H1 (cell line): ENCODE results near the gene MRTO4. TPM values are rescaled to one million over a fixed set of nuclear protein-coding genes. Genes with fewer than 3 reads are reported as not detected.
"Not testable (repeated sequence)": the region's sequence is repeated elsewhere in the genome, so short reads cannot be mapped to it uniquely, and the experiment has no call there.

Experiments used
- CTCF ChIA-PET: fragments of 300-600 bp; sonication (Branson Sonifier 250); formaldehyde crosslinking; loops from one replicate; lab custom pipeline; 2021; ENCODE audit not compliant: partially characterized antibody; lab: Charles Lee
- POLR2A ChIA-PET: fragments of 300-600 bp; sonication (Branson Sonifier 250); formaldehyde crosslinking; loops from one replicate; lab custom pipeline; 2021; ENCODE audit warnings: inconsistent platforms; ENCODE audit not compliant: partially characterized antibody; lab: Charles Lee
- DNase-seq, 2 experiments: peaks; one replicate each; pipeline versions ENCODE4 v3.0.0 to v3.0.0-alpha.2; 2010 to 2022; ENCODE audit warnings: low spot score in 2 of 2, low read depth in 1 of 2, mixed read lengths in 1 of 2
- FAIRE-seq: peaks from 2 replicates; lab custom pipeline; 2011; peaks lifted over from hg19 to GRCh38; lab: Jason Lieb, UNC
- H2AFZ ChIP-seq: 2 replicates; pipeline ENCODE4 v1.8.1; 2012; ENCODE audit warnings: low read length, inconsistent platforms
- H2AK5ac ChIP-seq: 2 replicates; pipeline ENCODE4 v1.6.1; 2013; ENCODE audit warnings: low read depth, low read length
- H2BK120ac ChIP-seq: replicated peaks from 2 replicates; pipeline ENCODE3; 2013; ENCODE audit warnings: low read depth, low read length, inconsistent platforms
- H2BK12ac ChIP-seq: 2 replicates; pipeline ENCODE4 v1.6.1; 2013; ENCODE audit warnings: low read depth, low read length
- H2BK15ac ChIP-seq: 2 replicates; pipeline ENCODE4 v1.6.1; 2013; ENCODE audit warnings: low read length
- H2BK20ac ChIP-seq: 2 replicates; pipeline ENCODE4 v1.6.1; 2013; ENCODE audit warnings: low read length
- H2BK5ac ChIP-seq: 2 replicates; pipeline ENCODE4 v1.6.1; 2013; ENCODE audit warnings: low read depth, low read length
- H3K14ac ChIP-seq: 2 replicates; pipeline ENCODE4 v1.6.1; 2013; ENCODE audit warnings: inconsistent platforms; ENCODE audit not compliant: insufficient read length
- H3K18ac ChIP-seq: 2 replicates; pipeline ENCODE4 v1.6.1; 2013; ENCODE audit warnings: low read length; ENCODE audit errors: extremely low read depth
- H3K23ac ChIP-seq: 2 replicates; pipeline ENCODE4 v1.6.1; 2013; ENCODE audit warnings: inconsistent platforms; ENCODE audit not compliant: insufficient read length
- H3K23me2 ChIP-seq: 2 replicates; pipeline ENCODE4 v1.6.1; 2013; ENCODE audit warnings: low read depth, low read length
- H3K27ac ChIP-seq: 2 replicates; pipeline ENCODE4 v1.6.1; 2011; ENCODE audit warnings: low read depth, low read length, inconsistent platforms
- H3K27me3 ChIP-seq, 4 experiments: replicated peaks in 1 of 4; 1 replicate in 1 of 4; 2 replicates in 3 of 4; pipeline versions ENCODE4 v1.6.1 to v1.8.1; 2011 to 2013; ENCODE audit warnings: low read length in 3 of 4, mild to moderate bottlenecking in 3 of 4, inconsistent platforms in 2 of 4, mixed read lengths in 2 of 4, moderate library complexity in 1 of 4; ENCODE audit not compliant: control insufficient read depth in 3 of 4, insufficient read depth in 3 of 4; ENCODE audit errors: extremely low read depth in 1 of 4
- H3K36me3 ChIP-seq, 4 experiments: 2 replicates each; pipeline versions ENCODE4 v1.6.1 to v1.8.1; 2011 to 2013; ENCODE audit warnings: mild to moderate bottlenecking in 4 of 4, low read length in 3 of 4, moderate library complexity in 2 of 4, control low read depth in 1 of 4, inconsistent platforms in 1 of 4; ENCODE audit not compliant: insufficient read depth in 4 of 4, control insufficient read depth in 2 of 4
- H3K4ac ChIP-seq: replicated peaks from 2 replicates; pipeline ENCODE3; 2013; ENCODE audit warnings: low read length, low read depth, mixed read lengths, inconsistent platforms; ENCODE audit not compliant: insufficient read length
- H3K4me1 ChIP-seq, 4 experiments: replicated peaks in 1 of 4; 1 replicate in 1 of 4; 2 replicates in 3 of 4; pipeline versions ENCODE4 v1.6.1 to v1.8.1; 2011 to 2013; ENCODE audit warnings: low read length in 3 of 4, inconsistent platforms in 2 of 4, mixed read lengths in 1 of 4; ENCODE audit not compliant: insufficient read depth in 4 of 4, control insufficient read depth in 3 of 4
- H3K4me2 ChIP-seq, 2 experiments: 2 replicates each; pipeline versions ENCODE4 v1.6.1 to v1.8.1; 2011 to 2013; ENCODE audit warnings: low read depth in 2 of 2, low read length in 2 of 2, control low read depth in 1 of 2, inconsistent platforms in 1 of 2, mild to moderate bottlenecking in 1 of 2; ENCODE audit not compliant: insufficient read depth in 1 of 2
- H3K4me3 ChIP-seq, 4 experiments: fragments of 200-600, 300-600 bp in 1 of 4; sonication (generic), shearing (Covaris generic), sonication (Bioruptor Twin) in 1 of 4; 2 replicates each; pipeline versions ENCODE4 v1.5.1 to v1.8.1; 2011 to 2016; ENCODE audit warnings: low read length in 4 of 4, low read depth in 3 of 4, control low read depth in 2 of 4, inconsistent platforms in 2 of 4, mild to moderate bottlenecking in 2 of 4, mixed read lengths in 1 of 4, moderate library complexity in 1 of 4; ENCODE audit not compliant: insufficient read depth in 2 of 4; ENCODE audit errors: extremely low read depth in 1 of 4
- H3K56ac ChIP-seq: replicated peaks from 2 replicates; pipeline ENCODE3; 2013; ENCODE audit warnings: low read depth, mild to moderate bottlenecking, mixed read lengths, low read length, inconsistent platforms; ENCODE audit not compliant: insufficient read length
- H3K79me1 ChIP-seq: 2 replicates; pipeline ENCODE4 v1.6.1; 2013; ENCODE audit warnings: low read depth, low read length, control low read depth
- H3K79me2 ChIP-seq, 2 experiments: 2 replicates each; pipeline versions ENCODE4 v1.6.1 to v1.8.1; 2012 to 2013; ENCODE audit warnings: low read length in 2 of 2, mild to moderate bottlenecking in 2 of 2, inconsistent platforms in 1 of 2; ENCODE audit not compliant: insufficient read depth in 2 of 2, control insufficient read depth in 1 of 2
- H3K9ac ChIP-seq, 4 experiments: replicated peaks in 1 of 4; 1 replicate in 1 of 4; 2 replicates in 3 of 4; pipeline versions ENCODE4 v1.6.1 to v1.8.1; 2011 to 2013; ENCODE audit warnings: low read depth in 3 of 4, low read length in 3 of 4, control low read depth in 2 of 4, mild to moderate bottlenecking in 2 of 4, moderate library complexity in 2 of 4, inconsistent platforms in 1 of 4; ENCODE audit errors: extremely low read depth in 1 of 4
- H3K9me3 ChIP-seq, 2 experiments: 2 replicates each; pipeline versions ENCODE4 v1.6.1 to v1.8.1; 2012 to 2013; ENCODE audit warnings: mild to moderate bottlenecking in 2 of 2, moderate library complexity in 2 of 2, control low read depth in 1 of 2, inconsistent platforms in 1 of 2, low read depth in 1 of 2, low read length in 1 of 2, mixed read lengths in 1 of 2; ENCODE audit not compliant: insufficient read depth in 2 of 2
- H4K20me1 ChIP-seq, 2 experiments: replicated peaks in 1 of 2; 2 replicates each; pipeline versions ENCODE3 to v1.8.1; 2011 to 2013; ENCODE audit warnings: inconsistent platforms in 2 of 2, low read length in 2 of 2, mild to moderate bottlenecking in 1 of 2; ENCODE audit not compliant: insufficient read depth in 2 of 2, control insufficient read depth in 1 of 2
- H4K5ac ChIP-seq: 2 replicates; pipeline ENCODE4 v1.6.1; 2013; ENCODE audit warnings: low read length, low read depth, mixed read lengths, inconsistent platforms; ENCODE audit not compliant: insufficient read length
- H4K8ac ChIP-seq: 2 replicates; pipeline ENCODE4 v1.8.0; 2013; ENCODE audit warnings: mild to moderate bottlenecking, moderate library complexity, low read length, inconsistent platforms; ENCODE audit not compliant: insufficient read depth; ENCODE audit errors: extremely low read depth
- H4K91ac ChIP-seq: replicated peaks from 2 replicates; pipeline ENCODE3; 2013; ENCODE audit warnings: low read length, mixed read lengths, inconsistent platforms; ENCODE audit not compliant: insufficient read length
- WGBS, 2 experiments: shearing (Covaris generic) in 1 of 2; methylation state at CpG; one replicate each; pipeline versions ENCODE4 v1.1.6 to v1.1.7; 2013 to 2015; ENCODE audit warnings: low lambda C conversion rate in 2 of 2, mixed read lengths in 2 of 2, inconsistent platforms in 1 of 2, low coverage in 1 of 2, missing lambda C conversion rate in 1 of 2; ENCODE audit not compliant: insufficient replicate concordance in 2 of 2, insufficient coverage in 1 of 2, insufficient read length in 1 of 2; ENCODE audit errors: extremely low coverage in 1 of 2, missing lambda C conversion rate in 1 of 2; 5-methylcytosine and 5-hydroxymethylcytosine counted together
- polyA plus RNA-seq, 7 experiments: library from polyadenylated mRNA; depleted of rRNA in 3 of 7; stranded (reverse) in 5 of 7; unstranded in 2 of 7; fragments of >200 nt in 5 of 7; fragments of 200-250 nt in 2 of 7; gene quantifications; 1 replicate in 5 of 7; 2 replicates in 1 of 7; 4 replicates in 1 of 7; pipeline versions ENCODE4 v1.2.1 to v1.2.3, GENCODE V29; 2011 to 2013; ENCODE audit warnings: missing spikeins in 2 of 7, mixed read lengths in 2 of 7
- total RNA-seq: library from RNA; stranded (reverse); fragmentation: NEBNext Ultra II Directional; extraction: Animal tissue kit (Norgen Biotek cat#: 25700); gene quantifications from 2 replicates; pipeline ENCODE4 v1.2.1, GENCODE V29; 2021

Gene MRTO4
- total and polyA plus RNA-seq, 2 of the 8 experiments (the other 6 are each of a cell fraction or from before 2014, with no cell fraction given): 36.9 to 64.3 TPM

DNA sequence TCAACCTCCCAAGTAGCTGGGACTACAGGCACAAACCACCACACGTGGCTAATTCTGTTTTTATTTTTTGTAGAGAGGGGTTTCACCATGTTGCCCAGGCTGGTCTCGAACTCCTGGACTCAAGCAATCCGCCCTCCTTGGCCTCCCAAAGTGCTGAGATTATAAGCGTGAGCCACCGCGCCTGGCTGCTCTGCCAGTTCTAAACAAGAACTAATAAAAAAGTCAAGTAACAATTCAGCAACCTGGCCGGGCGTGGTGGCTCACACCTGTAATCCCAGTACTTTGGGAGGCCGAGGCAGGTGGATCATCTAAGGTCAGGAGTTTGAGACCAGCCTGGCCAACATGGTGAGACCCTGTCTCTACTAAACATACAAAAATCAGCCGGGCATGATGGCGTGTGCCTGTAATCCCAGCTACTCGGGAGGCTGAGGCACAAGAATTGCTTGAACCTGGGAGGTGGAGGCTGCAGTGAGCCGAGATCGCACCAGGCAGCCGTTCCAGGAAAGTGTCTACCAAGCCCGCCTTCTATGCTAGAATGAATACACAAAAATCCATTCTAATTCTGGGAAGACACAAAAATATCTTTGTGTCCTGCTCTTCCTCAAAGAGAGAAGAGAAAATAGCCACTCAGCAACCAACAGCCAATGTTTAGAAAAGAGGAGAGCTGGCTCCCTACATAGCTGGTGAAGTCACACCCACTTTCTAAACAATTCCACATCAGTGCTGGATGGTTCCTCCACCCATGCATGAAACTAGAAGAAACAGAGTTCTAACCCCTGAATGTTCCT is 19.7 kb upstream of the MRTO4 start:
- H3K4me1 ChIP-seq, H4K8ac ChIP-seq, FAIRE-seq, H2BK5ac ChIP-seq, H3K23me2 ChIP-seq, H3K27me3 ChIP-seq, H3K18ac ChIP-seq, H3K23ac ChIP-seq, H3K56ac ChIP-seq, H3K4ac ChIP-seq, H2BK20ac ChIP-seq, H3K79me2 ChIP-seq, H2BK12ac ChIP-seq, H3K4me2 ChIP-seq, DNase-seq, H2BK15ac ChIP-seq, H3K9ac ChIP-seq, H2AK5ac ChIP-seq, H4K20me1 ChIP-seq, H3K4me3 ChIP-seq, H4K91ac ChIP-seq, H3K14ac ChIP-seq, H3K27ac ChIP-seq, H4K5ac ChIP-seq, H2AFZ ChIP-seq, H2BK120ac ChIP-seq, H3K9me3 ChIP-seq, H3K79me1 ChIP-seq: not testable (repeated sequence)
- H3K36me3 ChIP-seq: peaks cover 41 to 72% (median 62%) of the 10 kb centered on the region in 4 experiments
- ChIA-PET POLR2A (interaction anchor here (0.9 to 1.9 kb wide), 5 partner anchors 9 to 78 kb away, joined by 3 to 4 read pairs (median 3); partner anchors contain the start of genes EMC1 and MRTO4), CTCF (interaction anchor here (0.6 to 1.9 kb wide), 5 partner anchors 9 to 328 kb away, joined by 3 to 11 read pairs (median 3); no protein-coding TSS in a partner anchor)
- WGBS, 2 experiments: 91% methylated on average over 16 of the region's 16 CpGs; no CpG with 5 or more reads in 1 of the 2 experiments
